HG03095 (cell line): ENCODE results near the gene WNT4.

Experiments used
- ATAC-seq: cut with Tn5 transposase; IDR thresholded peaks from one replicate; pipeline ENCODE4 v1.9.1; 2021; ENCODE audit warnings: moderate library complexity; ENCODE audit not compliant: unreplicated experiment

The WNT4 gene

GRCh38 chr1:22089134-22089571 lies 53.7 kb downstream of the WNT4 start:
- ATAC-seq, result no peak

- ATAC-seq, result no peak
Measured at GRCh38 chr1:22088331-22088730, 54.6 kb downstream of the WNT4 start.

DNA sequence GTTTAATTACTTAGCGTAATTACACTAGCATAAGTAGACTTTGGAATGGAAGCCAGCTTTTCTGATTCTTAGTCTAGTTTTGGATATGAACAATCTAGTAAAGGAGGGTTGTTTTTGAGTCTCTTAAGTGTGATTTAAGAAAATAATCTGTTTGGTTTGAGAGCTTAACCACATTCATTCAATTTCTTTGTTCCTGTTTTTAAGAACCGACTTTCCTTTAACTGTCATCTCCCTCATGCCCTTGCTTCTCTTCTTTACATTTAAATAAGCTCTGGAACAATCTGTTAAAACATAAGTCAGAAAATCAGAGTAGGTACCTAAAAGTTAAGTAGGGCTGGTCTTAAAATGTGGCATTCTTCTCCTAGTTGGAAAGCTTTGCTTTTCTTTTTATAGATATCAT lies 62.7 kb downstream of the WNT4 start:
- no peak for ATAC-seq

DNA sequence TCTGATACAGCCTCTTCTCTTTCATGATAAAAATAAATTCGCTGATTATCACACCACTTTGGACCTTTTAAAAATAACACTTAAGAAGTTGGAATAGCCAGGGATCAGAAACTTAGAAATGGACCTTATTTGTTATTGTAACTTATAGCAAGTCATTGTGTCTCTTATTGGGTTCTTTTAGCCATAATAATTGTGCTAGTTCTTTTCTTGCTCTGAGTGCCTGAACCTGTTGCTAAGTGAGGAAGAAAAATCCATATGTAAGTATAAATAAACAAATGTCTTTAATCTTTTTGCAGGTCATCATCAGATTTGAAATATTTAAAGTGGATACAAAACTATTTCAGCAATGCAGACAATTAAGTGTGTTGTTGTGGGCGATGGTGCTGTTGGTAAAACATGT lies 64.8 kb downstream of the WNT4 start:
- no peak for ATAC-seq

- ATAC-seq, result no peak
Measured at GRCh38 chr1:22077728-22078127, 65.2 kb downstream of the WNT4 start.

DNA sequence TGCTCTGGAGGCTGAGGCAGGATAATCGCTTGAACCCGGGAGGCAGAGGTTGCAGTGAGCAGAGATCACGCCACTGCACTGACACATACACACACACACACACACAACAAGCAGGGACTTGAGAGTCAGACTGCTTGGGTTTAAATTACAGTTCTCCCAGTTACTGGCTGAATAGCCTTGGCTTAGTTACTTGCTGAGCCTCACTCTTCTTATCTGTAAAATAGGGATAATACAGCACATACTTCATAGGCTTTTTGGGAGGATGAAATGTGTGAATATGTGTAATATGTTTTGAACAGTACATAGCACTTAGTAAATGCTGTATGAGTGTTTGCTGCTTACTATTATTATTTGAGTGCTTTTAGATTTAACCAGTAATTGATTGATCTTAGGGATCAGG lies 66.6 kb downstream of the WNT4 start:
- no peak for ATAC-seq

DNA sequence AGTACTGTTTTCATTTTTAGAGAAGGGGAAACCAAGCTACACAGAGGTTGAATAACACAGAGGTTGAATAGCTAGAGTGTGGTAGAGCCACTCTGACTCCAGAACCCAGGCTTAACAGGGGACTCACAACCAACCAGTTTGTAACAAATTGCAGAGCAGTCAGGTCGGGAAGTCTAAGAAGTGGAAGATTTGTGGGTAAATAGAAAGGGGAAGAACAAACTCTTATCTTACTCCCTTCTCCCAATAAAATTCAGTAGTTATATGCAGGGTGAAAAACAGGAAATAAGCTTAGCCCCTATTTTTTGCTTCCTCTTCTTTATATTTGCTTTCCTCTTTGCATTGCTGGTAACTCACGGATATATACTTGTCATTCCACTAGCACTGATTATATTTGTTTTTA lies 67.2 kb downstream of the WNT4 start:
- no peak for ATAC-seq

DNA sequence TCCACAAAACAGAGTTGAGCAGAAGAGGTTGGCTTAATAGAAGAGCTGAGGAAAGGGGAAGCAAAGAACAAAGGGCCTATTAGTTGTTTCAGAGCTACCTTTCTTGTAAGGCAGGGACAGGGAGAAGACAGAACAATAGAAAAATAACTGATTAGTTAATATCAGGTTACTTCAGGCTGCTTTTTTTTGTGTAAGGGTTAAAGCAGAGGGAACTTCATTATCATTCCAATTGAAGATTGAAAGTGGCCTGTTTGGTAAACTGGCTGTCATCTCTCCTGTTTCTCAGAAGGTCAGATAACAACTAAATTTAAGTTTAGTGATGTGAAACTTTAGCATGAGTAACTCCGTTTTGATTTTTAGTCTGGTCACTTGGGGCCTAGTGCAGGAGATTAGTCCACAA lies 68.1 kb downstream of the WNT4 start:
- ATAC-seq, result no peak

GRCh38 chr1:22071511-22071910 lies 71.4 kb downstream of the WNT4 start:
- no peak for ATAC-seq
